ENCODE data around the gene ADAMTS6.

DNA sequence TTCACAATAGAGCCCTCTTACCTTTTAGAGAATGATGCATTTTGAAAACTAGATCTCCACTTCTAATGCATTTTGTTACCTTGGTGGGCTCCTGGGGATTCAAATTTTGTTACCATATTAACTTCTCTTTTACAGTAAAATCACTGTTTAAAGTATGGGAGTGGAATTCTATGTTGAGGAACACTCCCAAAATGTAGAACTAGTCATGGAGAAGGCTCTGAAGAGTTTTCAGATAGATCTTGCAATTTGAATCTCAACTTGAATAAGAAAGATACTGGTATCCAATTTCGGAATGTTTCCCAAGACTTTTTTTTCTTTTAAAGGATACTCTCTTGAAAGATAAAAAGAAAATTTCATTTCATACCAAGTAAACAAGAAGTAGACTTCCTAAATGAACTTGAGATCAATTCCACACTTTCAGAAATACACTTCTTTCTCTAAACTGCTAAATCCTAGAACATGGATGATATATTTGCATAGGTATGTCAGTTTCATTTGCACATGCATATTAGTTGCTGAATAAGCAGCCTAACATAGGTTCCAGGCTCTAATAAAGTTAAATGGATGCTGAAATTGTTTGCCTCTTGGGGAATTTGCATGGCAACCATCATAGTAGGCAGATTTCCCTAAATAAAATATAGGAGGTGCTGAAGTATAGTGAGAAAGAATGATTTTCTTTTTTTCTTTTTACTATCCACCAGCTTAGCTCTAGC, 205.4 kb downstream of the ADAMTS6 start:
- TF ChIP-seq, protein P1, sequence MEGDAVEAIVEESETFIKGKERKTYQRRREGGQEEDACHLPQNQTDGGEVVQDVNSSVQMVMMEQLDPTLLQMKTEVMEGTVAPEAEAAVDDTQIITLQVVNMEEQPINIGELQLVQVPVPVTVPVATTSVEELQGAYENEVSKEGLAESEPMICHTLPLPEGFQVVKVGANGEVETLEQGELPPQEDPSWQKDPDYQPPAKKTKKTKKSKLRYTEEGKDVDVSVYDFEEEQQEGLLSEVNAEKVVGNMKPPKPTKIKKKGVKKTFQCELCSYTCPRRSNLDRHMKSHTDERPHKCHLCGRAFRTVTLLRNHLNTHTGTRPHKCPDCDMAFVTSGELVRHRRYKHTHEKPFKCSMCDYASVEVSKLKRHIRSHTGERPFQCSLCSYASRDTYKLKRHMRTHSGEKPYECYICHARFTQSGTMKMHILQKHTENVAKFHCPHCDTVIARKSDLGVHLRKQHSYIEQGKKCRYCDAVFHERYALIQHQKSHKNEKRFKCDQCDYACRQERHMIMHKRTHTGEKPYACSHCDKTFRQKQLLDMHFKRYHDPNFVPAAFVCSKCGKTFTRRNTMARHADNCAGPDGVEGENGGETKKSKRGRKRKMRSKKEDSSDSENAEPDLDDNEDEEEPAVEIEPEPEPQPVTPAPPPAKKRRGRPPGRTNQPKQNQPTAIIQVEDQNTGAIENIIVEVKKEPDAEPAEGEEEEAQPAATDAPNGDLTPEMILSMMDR (IDR thresholded peaks at IDR 0.05), result no peak
- no peak for TF ChIP-seq EZH2 (IDR thresholded peaks at IDR 0.05; ENCODE audit: borderline replicate concordance, insufficient read depth, low read depth, low read length, poor library complexity, severe bottlenecking)
